GM21423 (cell line): ENCODE measurements around the gene LRRC9.
"Not testable (repeated sequence)": the region's sequence is repeated elsewhere in the genome, so short reads cannot be mapped to it uniquely, and the experiment has no call there.

ENCODE experiments used
- ATAC-seq: cut with Tn5 transposase; IDR thresholded peaks from one replicate; pipeline ENCODE4 v1.9.1; 2021; ENCODE audit warnings: mild to moderate bottlenecking, moderate library complexity; ENCODE audit not compliant: unreplicated experiment

Gene LRRC9

GRCh38 chr14:59919570-59920377 lies at the start of gene LRRC9:
Gene LRRC9, plus strand, starts transcription at chr14:59920144.
- ATAC-seq: no peak

- peak; percentile 62 for ATAC-seq
Measured at GRCh38 chr14:59870277-59871165, 49.4 kb upstream of the LRRC9 start, which contains the start of gene RTN1. Gene RTN1, minus strand, starts transcription at chr14:59870776. Its CDS starts 146 bp downstream, at chr14:59870630.

GRCh38 chr14:59871166-59871495 lies 48.8 kb upstream of the LRRC9 start:
- ATAC-seq: no peak

GRCh38 chr14:59882957-59883356 lies 37.0 kb upstream of the LRRC9 start:
- no peak for ATAC-seq

- ATAC-seq: no peak
Measured at GRCh38 chr14:59890676-59891075, 29.3 kb upstream of the LRRC9 start.

- ATAC-seq: no peak
Measured at GRCh38 chr14:59895721-59896120, 24.2 kb upstream of the LRRC9 start.

DNA sequence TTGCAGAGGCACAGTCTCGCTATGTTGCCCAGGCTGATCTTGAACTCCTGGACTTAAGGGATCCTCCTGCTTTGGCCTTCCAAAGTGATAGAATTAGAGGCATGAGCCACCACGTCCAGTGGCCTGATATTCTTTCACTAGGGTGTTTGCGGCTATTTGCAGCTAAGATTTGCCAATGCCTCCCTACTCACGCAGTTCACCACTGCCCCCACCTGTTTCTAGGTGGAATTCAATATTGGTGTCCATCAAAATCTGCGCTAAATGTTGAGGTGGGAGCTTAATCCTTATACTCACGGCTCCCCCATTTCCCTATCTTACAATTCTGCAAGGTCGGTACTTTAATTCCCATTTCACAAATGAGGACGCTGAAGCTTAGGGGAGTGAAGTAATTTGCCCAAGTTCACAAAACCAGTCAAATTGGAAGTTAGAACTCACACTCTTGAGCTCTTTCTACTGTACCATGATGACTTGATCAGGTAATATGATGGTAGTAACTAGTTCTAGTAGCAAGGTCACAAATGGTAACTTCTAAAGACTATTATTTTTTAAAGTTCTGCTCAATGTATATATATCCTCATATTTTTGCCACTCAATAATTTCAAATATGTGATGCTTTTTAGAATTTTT lies 22.1 kb upstream of the LRRC9 start:
- no peak for ATAC-seq

GRCh38 chr14:59900556-59900955 lies 19.4 kb upstream of the LRRC9 start:
- no peak for ATAC-seq

DNA sequence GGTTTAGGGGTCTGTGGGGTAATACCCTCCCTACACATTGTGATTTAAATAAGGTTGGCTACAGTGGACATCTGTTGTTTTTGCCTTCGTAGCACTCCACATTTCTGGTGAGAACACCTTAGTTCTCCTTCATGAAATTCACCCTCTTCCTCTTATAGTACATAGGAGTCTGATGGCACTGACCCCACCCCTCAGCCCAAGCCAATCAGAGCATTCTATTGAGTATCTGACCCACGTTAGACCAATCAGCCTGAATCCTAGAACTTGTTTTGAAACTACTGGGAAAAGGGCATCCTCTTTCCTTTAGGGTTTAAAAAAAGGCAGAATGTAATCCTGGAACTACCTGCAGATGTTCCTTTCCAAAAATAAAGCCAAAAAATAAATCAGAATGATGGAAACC lies 15.8 kb upstream of the LRRC9 start:
- ATAC-seq: no peak

DNA sequence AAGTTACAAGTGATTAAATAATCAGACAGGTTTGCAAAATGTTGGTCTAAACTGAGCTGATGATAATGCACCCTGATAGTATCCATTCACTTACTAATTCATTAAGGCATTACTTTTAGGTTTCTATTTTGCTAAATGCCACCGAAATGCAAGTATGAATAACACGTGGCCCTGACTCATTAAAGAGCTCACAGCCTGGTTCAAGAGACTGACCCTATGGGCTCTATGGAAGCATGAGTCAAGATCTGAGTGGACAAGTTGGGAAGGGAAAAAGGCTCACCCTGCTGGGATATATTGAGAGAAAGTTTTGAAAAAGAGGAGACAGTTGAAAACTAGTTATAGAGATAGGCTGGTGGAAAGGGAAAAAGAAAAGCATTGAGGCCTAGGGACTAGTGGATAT lies 14.8 kb upstream of the LRRC9 start:
- no peak for ATAC-seq

GRCh38 chr14:59912443-59912842 lies 7.5 kb upstream of the LRRC9 start:
- ATAC-seq: no peak

DNA sequence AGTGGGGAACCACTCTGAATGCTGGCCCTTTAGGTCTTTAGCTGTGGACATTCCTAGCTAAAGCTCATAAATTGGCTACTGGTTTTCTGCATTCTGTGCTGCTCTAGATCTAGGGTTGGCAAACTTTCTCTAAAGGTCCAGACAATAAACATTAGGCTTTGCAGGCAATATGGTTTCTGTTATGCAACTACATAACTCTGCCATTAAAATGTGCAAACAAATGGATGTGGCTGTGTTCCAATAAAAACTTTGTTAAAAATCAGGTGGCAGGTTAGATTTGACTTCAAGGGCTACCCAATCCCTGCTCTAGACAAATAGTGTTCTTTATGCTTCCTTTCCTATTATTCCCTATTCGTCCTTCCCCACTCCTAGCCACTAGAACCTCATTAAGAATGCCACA lies 6.8 kb upstream of the LRRC9 start:
- no peak for ATAC-seq

- ATAC-seq: no peak
Measured at GRCh38 chr14:59918824-59919569, 947 bp upstream of the LRRC9 start.

- ATAC-seq: no peak
Measured at GRCh38 chr14:59920378-59920683, 387 bp downstream of the LRRC9 start.

DNA sequence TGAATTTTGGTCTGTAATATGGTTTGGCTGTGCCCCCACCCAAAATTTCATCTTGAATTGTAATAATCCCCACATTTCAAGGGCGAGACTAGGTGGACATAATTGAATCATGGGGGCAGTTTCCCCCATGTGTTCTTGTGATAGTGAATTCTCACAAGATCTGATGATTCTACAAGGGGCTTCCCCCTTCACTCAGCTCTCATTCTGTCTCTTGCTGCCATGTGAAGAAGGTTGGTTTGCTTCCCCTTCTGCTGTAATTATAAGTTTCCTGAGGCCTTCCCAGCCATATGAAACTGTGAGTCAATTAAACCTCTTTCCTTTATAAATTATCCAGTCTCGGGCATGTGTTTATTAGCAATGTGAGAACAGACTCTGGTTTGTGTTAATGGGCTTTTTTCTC lies 5.9 kb downstream of the LRRC9 start:
- no peak for ATAC-seq

- no peak for ATAC-seq
Measured at GRCh38 chr14:59926534-59926933, 6.6 kb downstream of the LRRC9 start.

DNA sequence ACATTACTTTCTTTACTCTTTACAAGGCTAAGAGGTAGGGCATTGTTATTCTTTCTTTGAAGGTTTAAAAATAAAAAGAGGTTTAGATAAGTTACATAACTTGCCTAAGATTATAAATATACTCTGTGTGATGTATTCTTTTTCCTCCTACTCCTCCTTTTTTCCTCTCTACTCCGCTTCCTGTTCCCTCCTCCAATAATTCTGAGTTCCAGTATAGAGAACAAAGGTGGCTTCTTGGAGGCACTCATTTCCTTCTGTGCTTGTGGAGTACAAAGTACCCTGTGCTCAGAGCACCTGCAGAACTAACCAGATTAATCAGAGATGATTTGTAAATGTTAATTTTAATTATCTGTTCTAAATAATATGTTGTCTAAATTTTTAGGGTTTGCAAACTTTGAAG lies 11.3 kb downstream of the LRRC9 start:
- no peak for ATAC-seq

DNA sequence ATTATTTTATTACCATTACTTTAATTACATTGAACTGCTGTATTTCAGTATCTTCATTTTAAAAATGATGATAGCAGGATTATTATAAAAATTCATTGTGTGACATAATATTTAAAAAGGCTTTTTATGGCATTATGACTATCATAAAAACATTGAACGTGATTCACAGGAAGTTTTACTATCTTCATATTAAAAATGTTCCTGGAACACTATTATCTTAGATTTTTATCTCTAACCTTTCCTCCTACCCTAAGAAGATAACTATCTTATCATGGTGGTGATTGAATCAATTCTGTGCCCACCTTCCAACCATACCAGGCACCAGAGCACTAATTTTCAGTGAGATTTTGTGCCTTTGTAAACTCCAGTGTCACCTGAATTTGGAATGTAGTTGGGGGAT lies 16.2 kb downstream of the LRRC9 start:
- no peak for ATAC-seq

GRCh38 chr14:59939828-59940227 lies 19.9 kb downstream of the LRRC9 start:
- ATAC-seq: no peak

DNA sequence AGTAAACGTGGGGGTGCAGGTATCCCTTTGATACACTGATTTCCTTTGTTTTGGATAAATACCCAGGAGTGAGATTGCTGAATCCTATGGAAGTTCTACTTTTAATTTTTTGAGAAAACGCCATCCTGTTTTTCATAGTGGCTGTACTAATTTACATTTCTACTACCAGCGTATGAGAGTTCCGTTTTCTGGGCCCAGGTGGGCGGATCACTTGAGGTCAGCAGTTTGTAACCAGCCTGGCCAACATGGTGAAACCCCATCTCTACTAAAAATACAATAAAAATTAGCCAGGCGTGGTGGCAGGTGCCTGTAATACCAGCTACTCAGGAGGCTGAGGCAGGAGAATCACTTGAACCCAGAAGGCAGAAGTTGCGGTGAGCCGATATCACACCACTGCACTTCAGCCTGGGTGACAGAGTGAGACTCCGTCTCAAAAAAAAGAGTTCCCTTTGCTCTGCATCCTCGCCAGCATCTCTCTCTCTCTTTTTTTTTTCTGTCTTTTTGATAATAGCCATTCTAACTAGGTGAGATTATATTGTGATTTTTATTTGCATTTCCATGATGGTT lies 22.4 kb downstream of the LRRC9 start:
- ATAC-seq: not testable (repeated sequence)

GRCh38 chr14:59944909-59945308 lies 25.0 kb downstream of the LRRC9 start:
- ATAC-seq: no peak
